ENCODE data around the gene ZNF207. TPM values are rescaled to one million over a fixed set of nuclear protein-coding genes. Genes with fewer than 3 reads are reported as not detected.
"Not testable (repeated sequence)": the region's sequence is repeated elsewhere in the genome, so short reads cannot be mapped to it uniquely, and the experiment has no call there.

ZNF207 gene
- 141 TPM for polyA plus RNA-seq

GRCh38 chr17:32349854-32350665 is at the start of gene ZNF207:
Gene ZNF207 (plus strand): TSS chr17:32350157. CDS start chr17:32350286, 129 bp downstream.
- Mint-ChIP-seq H3K4me3 (peak within 1 kb of the TSS; percentile 97 to 100 (median 99)), H3K27me3 (no peaks in the 10 kb centered on the region), H3K4me1 (peaks cover 25 to 32% (median 28%) of the 10 kb centered on the region in 3 donors), H3K27ac (peak within 1 kb of the TSS; percentile 96 to 100 (median 99)), H3K9me3 (no peaks in the 10 kb centered on the region), H3K36me3 (peaks cover 8% of the 10 kb centered on the region)

DNA sequence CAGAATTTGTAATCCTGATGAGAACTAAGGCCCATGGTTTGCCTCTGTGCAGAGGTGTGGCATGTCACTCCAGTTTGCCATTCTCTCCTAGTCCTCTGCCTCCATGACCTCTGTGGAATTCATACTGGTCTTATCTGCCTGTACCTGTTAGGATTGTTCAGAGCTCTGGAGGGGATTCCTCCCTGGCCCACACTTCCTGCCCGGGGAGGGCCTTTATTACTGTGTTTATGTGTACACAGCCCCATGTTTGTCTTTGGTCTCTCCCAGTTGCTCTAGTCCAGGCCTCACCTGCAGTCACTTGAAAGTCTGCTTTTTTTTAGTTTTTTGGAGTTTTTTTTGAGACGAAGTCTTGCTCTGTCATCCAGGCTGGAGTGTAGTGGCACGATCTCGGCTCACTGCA is 47.9 kb upstream of the ZNF207 start:
- no peak overlapping the region for H3K27ac Mint-ChIP-seq
- H3K4me1 Mint-ChIP-seq: no peaks in the 10 kb centered on the region
- H3K36me3 Mint-ChIP-seq: peaks cover 2% of the 10 kb centered on the region
- H3K4me3 Mint-ChIP-seq: no peak overlapping the region
- H3K9me3 Mint-ChIP-seq: no peaks in the 10 kb centered on the region
- H3K27me3 Mint-ChIP-seq: peaks cover 3% of the 10 kb centered on the region

- Mint-ChIP-seq H3K36me3 (peaks cover 2% of the 10 kb centered on the region), H3K27ac (no peak overlapping the region), H3K4me3 (no peak overlapping the region), H3K9me3 (no peaks in the 10 kb centered on the region), H3K4me1 (no peaks in the 10 kb centered on the region), H3K27me3 (peaks cover 6% of the 10 kb centered on the region)
These were observed 46.9 kb upstream of the ZNF207 start for GRCh38 chr17:32302860-32303649.

- H3K27me3 Mint-ChIP-seq: peaks cover 6% of the 10 kb centered on the region
- H3K4me1 Mint-ChIP-seq: no peaks in the 10 kb centered on the region
- peaks cover 2% of the 10 kb centered on the region for H3K36me3 Mint-ChIP-seq
- H3K27ac Mint-ChIP-seq: no peak overlapping the region
- H3K9me3 Mint-ChIP-seq: no peaks in the 10 kb centered on the region
- no peak overlapping the region for H3K4me3 Mint-ChIP-seq
These were observed 46.1 kb upstream of the ZNF207 start for GRCh38 chr17:32303781-32304288.

DNA sequence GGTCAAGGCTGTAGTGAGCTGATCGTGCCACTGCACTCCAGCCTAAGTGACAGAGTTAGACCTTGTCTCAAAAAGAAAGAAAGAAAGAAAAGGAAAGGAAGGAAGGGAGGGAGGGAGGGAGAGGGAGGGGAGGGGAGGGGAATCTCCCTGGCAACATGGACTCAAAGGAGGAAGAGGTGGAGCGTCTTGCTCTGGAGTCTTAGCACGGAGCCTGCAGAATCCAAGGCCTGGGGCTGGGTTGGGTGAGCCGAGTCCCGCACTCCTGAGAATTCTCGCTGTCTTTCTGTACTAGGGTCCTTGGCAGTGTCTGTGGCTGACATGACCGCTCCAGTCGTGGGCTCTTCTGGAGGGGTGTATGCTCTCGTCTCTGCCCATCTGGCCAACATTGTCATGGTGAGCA is 44.9 kb upstream of the ZNF207 start:
- Mint-ChIP-seq H3K36me3 (peaks cover 2% of the 10 kb centered on the region), H3K4me3 (no peak overlapping the region), H3K27me3 (peaks cover 7% of the 10 kb centered on the region), H3K4me1 (no peaks in the 10 kb centered on the region), H3K27ac (no peak overlapping the region), H3K9me3 (no peaks in the 10 kb centered on the region)

- Mint-ChIP-seq H3K9me3 (no peaks in the 10 kb centered on the region), H3K4me3 (no peak overlapping the region), H3K36me3 (peaks cover 2% of the 10 kb centered on the region), H3K27me3 (peaks cover 8% of the 10 kb centered on the region), H3K4me1 (no peaks in the 10 kb centered on the region), H3K27ac (no peak overlapping the region)
These were observed 42.3 kb upstream of the ZNF207 start for GRCh38 chr17:32307658-32308057.

- H3K4me3 Mint-ChIP-seq: peak overlapping the region in 1 of 4 donors; percentile 9
- H3K36me3 Mint-ChIP-seq: no peaks in the 10 kb centered on the region
- H3K9me3 Mint-ChIP-seq: no peaks in the 10 kb centered on the region
- no peak overlapping the region for H3K27ac Mint-ChIP-seq
- no peaks in the 10 kb centered on the region for H3K4me1 Mint-ChIP-seq
- H3K27me3 Mint-ChIP-seq: peaks cover 8% of the 10 kb centered on the region
These were observed 38.9 kb upstream of the ZNF207 start for GRCh38 chr17:32311028-32311536.

DNA sequence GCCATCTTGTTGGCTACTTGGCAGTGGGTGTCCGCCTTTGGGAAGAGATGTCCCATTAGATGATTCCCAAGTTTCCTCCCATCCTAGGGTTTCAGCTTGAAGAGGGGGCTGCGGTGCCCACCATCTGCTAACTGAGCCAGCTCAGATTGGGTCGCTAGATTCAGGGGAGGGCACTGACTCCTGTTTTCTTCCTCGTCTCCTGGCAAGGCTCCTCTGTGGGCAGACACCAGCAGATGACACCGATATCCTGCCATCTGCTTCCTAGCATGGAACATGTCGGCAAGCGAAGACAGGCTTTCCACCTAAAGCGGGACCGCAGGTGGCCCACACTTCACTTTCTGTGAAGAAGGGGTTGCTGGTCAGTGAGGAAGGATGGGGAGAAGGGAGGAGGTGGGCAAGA is 35.3 kb upstream of the ZNF207 start:
- no peaks in the 10 kb centered on the region for H3K36me3 Mint-ChIP-seq
- peaks cover 4% of the 10 kb centered on the region for H3K27me3 Mint-ChIP-seq
- H3K9me3 Mint-ChIP-seq: no peaks in the 10 kb centered on the region
- peaks cover 4 to 8% (median 6%) of the 10 kb centered on the region in 3 donors for H3K4me1 Mint-ChIP-seq
- no peak overlapping the region for H3K4me3 Mint-ChIP-seq
- no peak overlapping the region for H3K27ac Mint-ChIP-seq

DNA sequence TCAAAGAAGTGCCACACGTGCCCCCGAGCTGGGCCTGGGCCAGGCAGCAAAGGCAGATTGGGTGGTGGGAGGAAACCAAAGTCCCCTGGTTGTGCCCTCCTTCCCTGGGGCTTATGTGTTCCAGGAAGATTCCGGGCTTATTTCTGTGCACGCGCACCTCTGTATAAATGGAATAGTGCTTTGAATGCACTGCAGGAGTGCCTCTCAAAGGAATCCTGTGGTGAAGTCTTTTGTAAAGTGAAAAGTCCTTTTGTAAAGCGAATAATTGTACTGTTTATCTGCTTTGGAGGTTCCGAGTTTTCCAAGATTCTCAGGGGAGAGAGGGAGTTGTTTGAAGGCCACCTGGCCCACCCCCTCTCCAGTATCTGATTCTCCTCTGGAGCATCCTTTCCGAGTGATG is 34.8 kb upstream of the ZNF207 start:
- Mint-ChIP-seq H3K36me3 (no peaks in the 10 kb centered on the region), H3K27me3 (peaks cover 3% of the 10 kb centered on the region), H3K9me3 (no peaks in the 10 kb centered on the region), H3K4me1 (peaks cover 6 to 10% (median 8%) of the 10 kb centered on the region in 3 donors), H3K27ac (no peak overlapping the region), H3K4me3 (no peak overlapping the region)

GRCh38 chr17:32316653-32317052 is 33.3 kb upstream of the ZNF207 start:
- not testable (repeated sequence) for H3K9me3 Mint-ChIP-seq, H3K4me3 Mint-ChIP-seq, H3K27ac Mint-ChIP-seq, H3K36me3 Mint-ChIP-seq, H3K27me3 Mint-ChIP-seq
- H3K4me1 Mint-ChIP-seq: peaks cover 6 to 10% (median 8%) of the 10 kb centered on the region in 3 donors

DNA sequence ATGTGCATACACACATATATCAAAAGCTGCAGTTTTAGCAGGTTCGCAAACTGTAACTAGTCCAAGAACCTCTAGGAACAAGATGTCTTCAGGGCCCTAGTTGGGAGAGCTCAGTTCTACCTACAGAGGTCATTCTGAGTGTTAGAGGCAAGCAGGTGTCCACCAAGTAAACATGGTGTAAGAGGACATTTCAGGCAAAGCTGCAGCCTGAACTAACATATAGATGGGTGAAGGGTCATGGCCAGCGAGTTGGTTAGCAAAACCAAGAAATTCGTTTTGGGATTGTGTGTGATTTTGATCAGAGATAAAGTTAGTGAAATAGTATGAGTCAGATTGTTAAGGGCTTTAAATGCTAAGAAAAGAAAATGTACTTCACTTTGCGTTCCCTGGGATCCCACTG is 32.6 kb upstream of the ZNF207 start:
- H3K27me3 Mint-ChIP-seq: peaks cover 3% of the 10 kb centered on the region
- no peaks in the 10 kb centered on the region for H3K36me3 Mint-ChIP-seq
- no peak overlapping the region for H3K27ac Mint-ChIP-seq
- peaks cover 6 to 10% (median 8%) of the 10 kb centered on the region in 3 donors for H3K4me1 Mint-ChIP-seq
- H3K4me3 Mint-ChIP-seq: no peak overlapping the region
- no peaks in the 10 kb centered on the region for H3K9me3 Mint-ChIP-seq

DNA sequence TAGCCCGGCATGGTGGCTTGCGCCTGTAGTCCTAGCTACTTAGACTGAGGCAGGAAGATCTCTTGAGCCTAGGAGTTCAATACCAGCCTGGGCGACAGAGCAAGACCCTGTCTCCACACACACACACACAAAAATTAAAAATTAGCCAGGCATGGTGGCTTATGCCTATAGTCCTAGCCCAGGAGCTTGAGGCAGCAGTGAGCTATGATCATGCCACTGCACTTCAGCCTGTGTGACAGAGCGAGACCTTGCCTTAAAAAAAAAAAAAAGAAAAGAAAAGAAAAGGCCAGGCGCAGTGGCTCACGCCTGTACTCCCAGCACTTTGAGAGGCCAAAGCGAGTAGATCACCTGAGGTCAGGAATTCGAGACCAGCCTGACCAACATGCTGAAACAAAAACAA is 31.9 kb upstream of the ZNF207 start:
- peak overlapping the region in 1 of 4 donors; percentile 79 for H3K4me3 Mint-ChIP-seq
- no peaks in the 10 kb centered on the region for H3K36me3 Mint-ChIP-seq
- H3K4me1 Mint-ChIP-seq: peaks cover 6 to 10% (median 8%) of the 10 kb centered on the region in 3 donors
- H3K27me3 Mint-ChIP-seq: peaks cover 3% of the 10 kb centered on the region
- H3K9me3 Mint-ChIP-seq: no peaks in the 10 kb centered on the region
- H3K27ac Mint-ChIP-seq: peak overlapping the region in 2 of 3 donors; percentile 28 to 40

GRCh38 chr17:32319548-32319905 is 30.4 kb upstream of the ZNF207 start:
- Mint-ChIP-seq H3K4me1 (peaks cover 13% of the 10 kb centered on the region in 3 donors), H3K27ac (peak overlapping the region; percentile 85 to 92 (median 88)), H3K4me3 (peak overlapping the region; percentile 73 to 95 (median 86)), H3K9me3 (no peaks in the 10 kb centered on the region), H3K27me3 (peaks cover 3% of the 10 kb centered on the region), H3K36me3 (no peaks in the 10 kb centered on the region)

GRCh38 chr17:32320080-32320479 is 29.9 kb upstream of the ZNF207 start:
- H3K36me3 Mint-ChIP-seq, H3K9me3 Mint-ChIP-seq, H3K27me3 Mint-ChIP-seq, H3K27ac Mint-ChIP-seq, H3K4me3 Mint-ChIP-seq: not testable (repeated sequence)
- H3K4me1 Mint-ChIP-seq: peaks cover 13% of the 10 kb centered on the region in 3 donors

- Mint-ChIP-seq H3K27me3 (no peaks in the 10 kb centered on the region), H3K27ac (peak overlapping the region in 2 of 3 donors; percentile 48 to 50), H3K9me3 (no peaks in the 10 kb centered on the region), H3K4me3 (no peak overlapping the region), H3K36me3 (no peaks in the 10 kb centered on the region), H3K4me1 (peaks cover 13% of the 10 kb centered on the region in 3 donors)
These were observed 29.1 kb upstream of the ZNF207 start for GRCh38 chr17:32320847-32321246.

All from IgD-negative memory B cell (primary cell).